NCI-H2227 treated with DMSO at 0.1 percent for 48 hours (cell line): ENCODE results near the gene NTM.
A peak's percentile ranks its signal among the peaks of the same experiment; 100 is the strongest.

Source experiments
- DNase-seq: peaks from one replicate; lab custom pipeline; 2025; lab: John Stamatoyannopoulos, UW

The NTM gene

GRCh38 chr11:131893988-131894387 is 523.6 kb downstream of the NTM start:
- DNase-seq: no peak

GRCh38 chr11:131894615-131895544 is 524.5 kb downstream of the NTM start:
- peak; percentile 43 for DNase-seq

- DNase-seq: no peak
Measured at GRCh38 chr11:131895865-131896264, 525.5 kb downstream of the NTM start.

- DNase-seq: no peak
Measured at GRCh38 chr11:131896978-131897615, 526.7 kb downstream of the NTM start.

- no peak for DNase-seq
Measured at GRCh38 chr11:131897956-131898355, 527.5 kb downstream of the NTM start.

- DNase-seq: no peak
Measured at GRCh38 chr11:131898949-131899348, 528.5 kb downstream of the NTM start.

- no peak for DNase-seq
Measured at GRCh38 chr11:131899950-131900580, 529.6 kb downstream of the NTM start.

- no peak for DNase-seq
Measured at GRCh38 chr11:131902421-131902820, 532.0 kb downstream of the NTM start.

GRCh38 chr11:131903074-131903473 is 532.7 kb downstream of the NTM start:
- DNase-seq: no peak

- no peak for DNase-seq
Measured at GRCh38 chr11:131904756-131905155, 534.3 kb downstream of the NTM start.

- no peak for DNase-seq
Measured at GRCh38 chr11:131906963-131907362, 536.5 kb downstream of the NTM start.

GRCh38 chr11:131907371-131907770 is 537.0 kb downstream of the NTM start:
- DNase-seq: no peak

GRCh38 chr11:131908316-131908715 is 537.9 kb downstream of the NTM start:
- DNase-seq: no peak

GRCh38 chr11:131909426-131910177 is 539.2 kb downstream of the NTM start:
- DNase-seq: no peak

- DNase-seq: no peak
Measured at GRCh38 chr11:131910178-131910522, 539.7 kb downstream of the NTM start.

GRCh38 chr11:131910523-131911387 is 540.3 kb downstream of the NTM start:
- DNase-seq: peak; percentile 34

- DNase-seq: peak; percentile 10
Measured at GRCh38 chr11:131911388-131912032, 541.1 kb downstream of the NTM start.

GRCh38 chr11:131912134-131912533 is 541.7 kb downstream of the NTM start:
- no peak for DNase-seq

GRCh38 chr11:131913267-131913666 is 542.9 kb downstream of the NTM start:
- DNase-seq: no peak

- no peak for DNase-seq
Measured at GRCh38 chr11:131914361-131914774, 544.0 kb downstream of the NTM start.

GRCh38 chr11:131916638-131917037 is 546.2 kb downstream of the NTM start:
- DNase-seq: no peak
